ENCODE results near the gene TTC4.
"Not testable (repeated sequence)": the region's sequence is repeated elsewhere in the genome, so short reads cannot be mapped to it uniquely, and the experiment has no call there.

TTC4 gene

GRCh38 chr1:54750596-54750995 lies 34.9 kb downstream of the TTC4 start:
- DNase-seq, result no peak

- DNase-seq, result no peak
Measured at GRCh38 chr1:54751426-54751825, 35.8 kb downstream of the TTC4 start.

- no peak for DNase-seq
Measured at GRCh38 chr1:54754045-54754444, 38.4 kb downstream of the TTC4 start.

- no peak for DNase-seq
Measured at GRCh38 chr1:54754486-54755285, 39.0 kb downstream of the TTC4 start.

- DNase-seq, result no peak
Measured at GRCh38 chr1:54757833-54758232, 42.2 kb downstream of the TTC4 start.

GRCh38 chr1:54758678-54759348 lies 43.2 kb downstream of the TTC4 start:
- DNase-seq, result no peak

- DNase-seq, result no peak
Measured at GRCh38 chr1:54763816-54764132, 48.1 kb downstream of the TTC4 start.

- no peak for DNase-seq
Measured at GRCh38 chr1:54764133-54764921, 48.7 kb downstream of the TTC4 start, which contains the start of gene PARS2. PARS2 (minus strand) TSS chr1:54764523; CDS start chr1:54759161, 5,362 bp downstream.

GRCh38 chr1:54764922-54765561 lies 49.4 kb downstream of the TTC4 start:
- DNase-seq, result no peak

- DNase-seq, result no peak
Measured at GRCh38 chr1:54766726-54767125, 51.1 kb downstream of the TTC4 start.

GRCh38 chr1:54767526-54767925 lies 51.9 kb downstream of the TTC4 start:
- DNase-seq, result no peak

GRCh38 chr1:54768093-54768492 lies 52.4 kb downstream of the TTC4 start:
- DNase-seq, result no peak

- DNase-seq, result no peak
Measured at GRCh38 chr1:54772951-54773350, 57.3 kb downstream of the TTC4 start.

- DNase-seq, result no peak
Measured at GRCh38 chr1:54774820-54775498, 59.3 kb downstream of the TTC4 start.

- not testable (repeated sequence) for DNase-seq
Measured at GRCh38 chr1:54775828-54776721, 60.4 kb downstream of the TTC4 start.

GRCh38 chr1:54777011-54777410 lies 61.4 kb downstream of the TTC4 start:
- no peak for DNase-seq

GRCh38 chr1:54777431-54777830 lies 61.8 kb downstream of the TTC4 start:
- DNase-seq, result no peak

- DNase-seq, result no peak
Measured at GRCh38 chr1:54781023-54781723, 65.5 kb downstream of the TTC4 start.

GRCh38 chr1:54782156-54782555 lies 66.5 kb downstream of the TTC4 start:
- no peak for DNase-seq

- DNase-seq, result no peak
Measured at GRCh38 chr1:54782588-54782987, 66.9 kb downstream of the TTC4 start.

GRCh38 chr1:54784066-54784465 lies 68.4 kb downstream of the TTC4 start:
- no peak for DNase-seq

All from cortex of kidney (tissue), 1 donor.